ENCODE measurements around the gene EZH1.
"Not testable (repeated sequence)": the region's sequence is repeated elsewhere in the genome, so short reads cannot be mapped to it uniquely, and the experiment has no call there.

Gene EZH1

GRCh38 chr17:42769964-42770363, 25.1 kb upstream of the EZH1 start:
- DNase-seq, result not testable (repeated sequence)

GRCh38 chr17:42768006-42768405, 23.2 kb upstream of the EZH1 start:
- DNase-seq, result not testable (repeated sequence)

DNA sequence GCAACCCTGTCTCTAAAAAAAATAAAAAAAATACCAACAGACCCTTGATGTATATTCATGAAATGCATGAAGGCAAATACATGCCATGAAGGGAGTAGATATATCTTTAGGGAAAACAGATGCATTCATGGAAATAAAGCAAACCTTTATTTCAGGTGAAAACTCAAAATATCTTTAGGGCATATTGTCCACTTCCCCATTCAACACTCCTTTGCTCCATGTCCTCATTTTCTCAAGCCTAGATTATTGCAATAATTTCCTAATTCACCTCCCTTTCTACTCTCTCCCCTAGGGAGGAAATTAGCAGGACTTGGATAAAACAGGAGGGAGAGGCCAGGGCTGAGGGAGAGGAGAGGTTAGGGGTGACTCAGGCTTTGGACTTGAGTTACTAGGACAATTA, 22.7 kb upstream of the EZH1 start:
- no peak for DNase-seq

DNA sequence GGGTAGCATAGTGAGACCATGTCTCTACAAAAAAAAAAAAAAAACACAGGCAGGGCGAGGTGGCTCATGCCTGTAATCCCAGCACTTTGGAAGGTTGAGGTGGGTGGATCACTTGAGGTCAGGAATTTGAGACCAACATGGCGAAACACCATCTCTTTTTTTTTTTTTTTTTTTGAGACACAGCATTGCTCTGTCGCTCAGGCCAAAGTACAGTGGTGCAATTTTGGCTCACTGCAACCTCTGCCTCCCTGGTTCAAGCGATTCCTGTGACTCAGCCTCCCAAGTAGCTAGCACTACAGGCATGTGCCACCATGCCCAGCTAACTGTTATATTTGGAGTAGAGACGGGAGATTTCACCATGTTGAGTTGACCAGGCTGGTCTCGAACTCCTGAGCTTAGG, 21.3 kb upstream of the EZH1 start:
- no peak for DNase-seq

DNA sequence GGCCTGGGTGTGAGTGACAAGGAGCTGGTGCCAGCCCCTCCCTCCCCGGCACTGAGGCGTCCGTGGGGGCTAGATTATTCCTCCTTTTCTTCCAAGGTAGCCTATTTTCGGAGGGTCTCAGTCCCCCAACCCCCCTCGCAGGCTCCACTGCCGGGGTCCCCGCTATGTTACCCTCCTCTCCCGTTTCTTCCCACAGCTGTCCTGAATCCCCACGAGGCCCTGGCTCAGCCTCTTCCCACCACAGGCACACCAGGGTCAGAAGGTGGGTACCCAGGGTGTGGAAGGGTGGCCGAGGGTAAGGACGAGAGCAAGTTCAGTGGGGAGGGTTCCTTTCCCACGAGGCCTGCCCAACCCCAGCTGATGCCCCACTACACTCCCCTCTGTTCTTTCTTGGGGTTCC, 16.8 kb upstream of the EZH1 start:
- DNase-seq, result no peak

DNA sequence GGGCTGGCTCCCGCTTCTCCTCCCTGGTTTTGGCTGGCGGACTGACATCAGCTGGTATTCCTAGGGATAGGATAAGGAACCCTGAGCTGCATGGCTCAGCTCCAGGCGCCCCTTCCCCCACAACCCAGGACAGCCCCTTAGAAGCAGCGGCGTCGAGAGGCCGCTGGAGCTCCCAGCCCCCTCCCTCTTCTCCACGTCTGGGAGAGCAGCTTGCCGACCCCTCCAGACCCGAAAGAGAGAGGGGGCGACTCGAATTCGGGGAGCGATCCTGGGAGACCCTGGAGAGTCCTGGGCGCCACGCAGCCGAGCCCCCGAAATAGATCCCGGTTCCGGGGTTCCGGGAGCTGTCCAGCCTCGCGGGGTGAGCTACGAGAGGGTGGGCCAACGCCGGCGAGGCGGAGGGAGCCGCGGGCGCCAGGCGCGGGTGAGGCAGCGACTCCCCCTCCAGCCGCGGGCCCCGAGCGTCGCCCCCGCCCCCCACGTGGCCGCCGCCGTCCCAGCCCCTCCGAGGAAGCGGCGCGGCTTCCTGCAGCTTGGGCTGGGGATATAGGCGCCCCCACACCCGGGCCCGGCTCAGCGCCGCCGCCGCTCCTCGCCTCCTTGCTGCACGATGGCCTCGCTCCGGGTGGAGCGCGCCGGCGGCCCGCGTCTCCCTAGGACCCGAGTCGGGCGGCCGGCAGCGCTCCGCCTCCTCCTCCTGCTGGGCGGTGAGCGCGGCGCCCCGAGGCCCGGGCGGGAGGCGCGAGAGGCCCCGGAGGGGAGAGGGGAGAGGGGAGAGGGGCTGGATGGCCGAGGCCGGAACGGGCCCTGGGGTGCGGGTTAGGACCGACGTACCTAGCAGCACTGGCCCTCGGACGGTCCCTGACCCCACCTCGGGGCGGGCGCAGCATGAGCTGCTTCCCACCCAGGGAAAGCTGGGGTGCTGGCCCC, 16.1 kb upstream of the EZH1 start, which contains the start of gene RAMP2:
TSS of gene RAMP2 (plus strand) at position 576 of the 930 bp plus-strand sequence. CDS start at position 611, 35 bp downstream.
- no peak for DNase-seq

DNA sequence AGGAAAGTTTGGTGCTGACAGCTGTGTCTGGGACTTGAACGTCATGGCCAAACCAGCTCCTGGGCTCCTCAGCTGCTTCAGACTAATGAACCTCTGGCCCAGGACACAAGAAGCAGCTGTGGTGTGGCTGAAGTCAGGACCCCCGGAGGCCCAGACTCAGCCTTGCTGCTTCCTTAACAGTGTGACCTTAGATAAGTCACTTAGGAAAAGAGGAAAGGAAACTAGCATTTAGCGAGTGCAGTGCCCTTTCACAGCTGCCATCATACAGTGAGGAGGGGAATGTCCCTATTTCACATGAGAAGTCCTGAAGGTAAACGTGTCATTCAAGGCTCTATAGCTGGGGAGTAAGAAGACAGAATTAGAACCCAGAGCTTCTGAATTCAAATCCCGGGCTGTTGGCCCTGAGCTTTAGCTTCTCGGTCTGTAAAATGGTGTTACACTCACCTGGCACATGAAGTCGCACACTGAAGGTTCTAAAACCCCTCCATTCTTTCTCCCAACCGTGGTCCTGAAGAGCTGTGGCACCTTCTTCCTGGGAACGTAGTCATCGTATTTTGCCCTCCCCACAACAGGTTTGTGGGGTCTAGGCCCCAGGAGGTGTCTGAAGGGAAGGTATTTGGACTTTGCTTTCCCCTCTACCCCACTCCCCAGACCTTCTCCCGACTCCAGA, 15.3 kb upstream of the EZH1 start:
- no peak for DNase-seq

- no peak for DNase-seq
These were observed 9.9 kb upstream of the EZH1 start for GRCh38 chr17:42754782-42755181.

DNA sequence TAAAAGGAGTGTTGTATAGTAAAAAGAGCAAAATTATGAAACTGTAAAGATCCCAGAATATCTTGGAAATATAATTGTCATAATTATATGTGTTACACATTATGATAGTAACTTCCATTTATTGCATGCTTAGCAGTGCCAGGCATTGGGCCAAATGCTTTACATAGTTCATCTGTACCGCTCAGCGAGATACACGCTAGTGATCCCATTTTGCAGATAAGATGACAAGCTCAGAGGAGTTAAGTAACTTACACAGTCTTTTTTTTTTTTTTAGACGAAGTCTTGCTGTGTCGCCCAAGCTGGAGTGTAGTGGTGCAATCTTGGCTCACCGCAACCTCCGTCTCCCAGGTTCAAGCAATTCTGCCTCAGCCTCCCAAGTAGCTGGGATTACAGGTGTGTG, 6.8 kb upstream of the EZH1 start:
- DNase-seq, result no peak

DNA sequence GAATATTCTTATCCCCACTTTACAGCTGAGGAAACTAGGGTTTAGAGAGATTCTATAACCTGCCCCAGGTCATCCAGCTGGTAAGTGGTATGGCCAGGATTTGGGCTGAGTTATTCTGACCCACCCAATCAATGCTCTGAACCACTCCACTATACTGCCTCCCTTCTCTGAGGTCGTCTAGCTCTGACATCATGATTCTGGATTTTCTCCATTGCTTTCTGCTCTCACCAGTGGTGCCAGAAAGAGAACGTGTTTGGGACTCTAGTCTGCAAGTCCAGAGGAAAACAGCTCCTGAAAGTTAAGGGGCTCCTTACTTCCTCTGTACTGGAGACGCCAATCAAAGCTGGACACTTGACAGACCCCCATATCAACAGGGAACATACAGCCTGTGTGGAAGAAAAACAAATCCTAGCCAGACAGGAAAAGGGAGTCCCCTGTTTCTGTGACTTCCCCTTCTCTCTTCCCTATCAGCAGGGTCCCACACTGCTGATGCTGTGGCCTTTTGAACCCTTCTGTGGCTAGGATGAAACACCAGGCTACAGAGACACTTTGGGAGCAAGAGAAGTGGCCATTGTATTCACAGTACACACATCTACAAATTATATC, 6.0 kb upstream of the EZH1 start:
- DNase-seq, result no peak

DNA sequence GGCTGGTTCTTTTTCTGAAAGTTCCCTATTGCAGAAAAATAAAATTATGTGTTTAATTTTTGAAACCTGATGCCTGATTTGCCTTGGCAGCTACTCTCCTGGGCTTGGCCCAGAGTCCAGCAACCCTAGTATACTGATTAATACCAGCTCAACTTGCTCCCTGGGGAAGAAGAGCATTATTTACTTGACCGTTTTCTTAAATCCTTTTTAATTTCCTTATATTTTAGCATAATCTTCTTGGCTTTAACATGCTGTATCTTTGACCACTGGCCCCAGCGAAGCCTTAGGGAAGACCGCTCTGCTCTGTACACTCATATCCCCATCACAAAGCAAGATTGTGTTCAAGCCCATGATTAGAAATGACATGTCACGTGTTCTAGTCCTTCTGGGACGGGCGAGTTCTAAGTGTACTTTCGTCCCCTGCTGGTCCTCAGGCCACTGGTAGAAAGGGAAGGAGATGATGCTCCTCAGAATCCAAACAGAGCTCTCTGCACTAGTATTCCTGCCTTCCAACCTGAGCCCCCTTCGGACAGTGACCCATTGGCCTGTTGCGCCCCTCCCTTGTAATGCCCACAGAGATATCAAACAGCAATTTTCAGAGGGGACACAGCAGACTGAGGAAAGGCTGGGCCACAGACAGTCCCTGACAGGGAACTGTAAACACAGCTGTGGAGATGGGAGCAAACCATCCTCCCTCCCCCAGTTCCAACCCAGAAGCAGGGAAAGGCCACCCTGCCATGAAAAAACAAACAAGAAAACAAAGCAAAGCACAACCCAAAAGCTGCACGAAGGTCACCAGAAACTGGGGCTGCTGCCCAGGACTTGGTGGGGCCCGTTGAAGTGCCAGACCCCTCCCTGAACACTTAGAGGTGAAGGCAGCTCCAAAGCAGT, 4.3 kb upstream of the EZH1 start:
- DNase-seq, result no peak

- no peak for DNase-seq
These were observed 3.5 kb upstream of the EZH1 start for GRCh38 chr17:42748202-42748907.

- DNase-seq, result peak; percentile 81
These were observed 496 bp downstream of the EZH1 start for GRCh38 chr17:42744283-42744805.

GRCh38 chr17:42743595-42744282, 1.1 kb downstream of the EZH1 start:
- DNase-seq, result no peak

GRCh38 chr17:42742916-42743315, 1.9 kb downstream of the EZH1 start:
- DNase-seq, result not testable (repeated sequence)

DNA sequence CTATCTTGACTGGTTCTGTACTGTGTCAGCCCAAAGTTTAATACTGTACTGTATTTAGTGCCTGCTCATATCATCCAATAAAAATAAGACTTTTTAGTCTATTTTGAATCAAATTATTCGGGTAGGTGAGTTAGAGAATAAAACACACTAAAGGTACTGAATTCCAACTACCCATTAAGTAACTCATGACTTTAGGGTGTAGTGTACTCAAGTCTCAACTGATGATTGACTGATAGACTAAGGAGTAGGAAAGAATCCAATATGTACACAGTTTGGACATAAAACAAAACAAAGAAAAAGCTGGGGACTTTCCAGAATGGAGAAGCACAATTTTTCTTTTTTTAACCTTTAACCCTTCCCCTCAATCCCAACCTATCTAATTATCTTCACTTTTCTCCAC, 4.1 kb downstream of the EZH1 start:
- DNase-seq, result no peak

DNA sequence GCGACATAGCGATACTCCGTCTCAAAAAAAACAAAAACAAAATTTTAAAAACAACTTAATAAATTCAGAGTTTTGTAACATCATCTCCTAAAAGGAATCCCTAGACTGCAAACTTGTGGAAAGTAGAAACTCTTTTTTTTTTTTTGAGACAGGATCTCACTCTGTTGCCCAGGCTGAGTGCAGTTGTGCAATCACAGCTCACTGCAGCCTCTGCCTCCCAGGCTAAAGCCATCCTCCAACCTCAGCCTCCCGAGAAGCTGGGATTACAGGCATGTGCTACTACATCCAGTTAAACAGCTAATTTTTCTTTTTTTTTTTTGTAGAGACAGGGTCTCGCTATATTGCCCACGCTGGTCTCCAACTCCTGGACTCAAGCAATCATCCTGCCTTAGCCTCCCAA, 19.7 kb downstream of the EZH1 start:
- DNase-seq, result no peak

DNA sequence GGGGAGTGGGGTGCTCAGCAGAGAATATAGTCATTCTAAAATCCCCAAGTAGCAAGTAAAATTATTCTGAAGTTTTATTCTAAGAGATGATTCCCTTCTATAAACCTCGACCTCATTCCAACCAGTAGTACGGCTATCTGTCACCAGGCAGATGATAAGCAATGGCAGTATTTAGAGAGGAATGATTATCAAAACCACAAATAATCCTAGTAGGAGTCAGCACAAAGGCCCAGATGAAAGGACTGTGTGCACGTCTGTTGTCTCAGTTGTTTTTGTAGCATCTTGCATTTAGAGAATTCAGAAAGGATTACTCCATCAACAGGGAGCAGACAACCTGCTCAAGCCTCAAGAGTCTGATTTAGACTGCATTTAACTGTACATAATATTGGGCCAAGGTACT, 21.2 kb downstream of the EZH1 start:
- no peak for DNase-seq

DNA sequence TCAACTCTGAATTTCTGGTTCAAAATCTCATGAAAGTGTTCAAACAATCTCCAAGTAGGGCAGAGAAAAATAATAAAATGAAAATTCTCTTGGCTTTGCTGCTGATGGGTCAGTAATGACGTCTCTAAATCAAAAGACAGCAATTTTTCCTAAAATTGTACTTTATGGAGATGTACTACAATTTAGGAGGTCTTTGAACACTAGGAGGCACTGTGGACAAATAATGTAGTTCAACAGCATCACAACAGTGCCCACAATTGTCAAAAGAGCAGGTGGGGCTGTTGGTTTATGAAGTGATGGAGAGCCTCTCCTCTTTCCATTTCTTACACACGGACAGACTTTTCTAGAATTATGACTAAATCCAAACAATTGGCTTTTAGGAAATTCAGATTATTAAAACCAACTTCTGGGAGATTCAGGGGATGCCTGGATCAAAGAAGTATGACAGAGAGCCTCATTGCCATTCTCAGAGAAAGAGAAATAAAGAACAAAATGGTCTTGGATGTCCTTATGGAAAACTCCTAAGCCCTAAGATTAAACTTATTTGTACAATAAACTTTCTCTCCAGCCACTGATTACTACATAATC, 23.8 kb downstream of the EZH1 start:
- DNase-seq, result no peak

- peak; percentile 55 for DNase-seq
These were observed 35.3 kb downstream of the EZH1 start for GRCh38 chr17:42709561-42709960.

GRCh38 chr17:42708588-42708987, 36.3 kb downstream of the EZH1 start:
- DNase-seq, result peak; percentile 84

Measured in NK-92 treated with Interleukin-12 subunit alpha and Interleukin-12 subunit beta, amount 100 ng/mL, for 24 hours (cell line).